IPS DF 6.9 (cell line): Measurements from ENCODE around the gene GAST.

ENCODE experiments used
- DNase-seq: peaks from one replicate; pipeline ENCODE4 v3.0.0-alpha.2; 2013; ENCODE audit warnings: low read depth, low spot score
- H3K27ac ChIP-seq: one replicate; pipeline ENCODE4 v1.5.1; 2013; ENCODE audit warnings: low read length, control low read depth
- H3K27me3 ChIP-seq: 2 replicates; pipeline ENCODE4 v1.6.1; 2013; ENCODE audit warnings: mild to moderate bottlenecking, low read length; ENCODE audit not compliant: control insufficient read depth, insufficient read depth
- H3K36me3 ChIP-seq: 2 replicates; pipeline ENCODE4 v1.6.1; 2013; ENCODE audit warnings: low read length; ENCODE audit not compliant: control insufficient read depth, insufficient read depth
- H3K4me1 ChIP-seq: 2 replicates; pipeline ENCODE4 v1.6.1; 2013; ENCODE audit warnings: low read length; ENCODE audit not compliant: control insufficient read depth, insufficient read depth
- H3K4me3 ChIP-seq: 2 replicates; pipeline ENCODE4 v1.5.1; 2013; ENCODE audit warnings: mild to moderate bottlenecking, low read length
- H3K9me3 ChIP-seq: 2 replicates; pipeline ENCODE4 v1.6.1; 2013; ENCODE audit warnings: low read length, inconsistent platforms; ENCODE audit not compliant: control insufficient read depth, insufficient read depth
- WGBS: extraction: QIAGEN DNeasy Blood & Tissue Kit; methylation state at CpG from one replicate; pipeline ENCODE4 v1.1.7; 2013; ENCODE audit warnings: mixed read lengths, missing lambda C conversion rate; ENCODE audit not compliant: insufficient read length, insufficient coverage; 5-methylcytosine and 5-hydroxymethylcytosine counted together

GAST gene

DNA sequence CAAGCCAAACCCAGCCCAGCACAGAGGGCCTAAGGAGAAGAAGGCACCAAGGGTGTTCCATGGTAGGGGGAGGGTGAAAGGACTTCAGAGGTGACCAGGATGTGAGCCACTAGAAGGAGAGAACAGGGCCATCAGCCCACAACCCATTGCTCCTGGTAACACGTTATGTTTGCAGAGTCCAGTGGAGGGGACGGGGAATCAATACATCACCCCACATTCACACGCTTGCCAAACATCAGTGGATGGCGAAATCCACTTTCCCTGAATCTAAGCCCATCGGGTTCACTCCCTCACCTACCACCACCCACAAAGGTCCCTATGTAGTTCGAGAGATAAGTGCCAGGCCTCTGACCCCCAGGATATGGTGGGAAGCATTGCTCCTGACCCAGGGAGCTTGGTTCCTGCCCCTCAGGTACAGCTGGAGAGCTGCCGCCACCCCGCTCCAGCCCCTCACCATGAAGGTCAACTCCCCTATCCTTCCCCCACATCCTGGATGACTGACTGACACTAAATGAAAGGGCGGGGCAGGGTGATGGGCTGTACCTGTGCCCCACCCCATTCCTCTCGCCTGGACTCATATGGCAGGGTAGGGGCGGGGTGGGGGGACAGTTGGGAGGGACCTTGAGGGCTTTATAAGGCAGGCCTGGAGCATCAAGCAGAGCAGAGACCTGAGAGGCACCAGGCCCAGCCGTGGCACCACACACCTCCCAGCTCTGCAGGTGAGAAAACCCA lies at the start of gene GAST:
GAST (plus strand) TSS at position 663 of the 732 bp plus-strand sequence. CDS start 3,106 bp downstream, outside the sequence.
- Histone ChIP-seq H3K4me1 (no peaks in the 10 kb centered on the region), H3K27me3 (peaks cover 20% of the 10 kb centered on the region; the same call in 1 of the 2 replicates), H3K36me3 (no peaks in the 10 kb centered on the region), H3K4me3 (no peak within 1 kb of the TSS), H3K9me3 (no peaks in the 10 kb centered on the region), H3K27ac (no peak within 1 kb of the TSS)
- no peak for DNase-seq
- WGBS = no CpG with 5 or more reads among the region's 12 CpGs

DNA sequence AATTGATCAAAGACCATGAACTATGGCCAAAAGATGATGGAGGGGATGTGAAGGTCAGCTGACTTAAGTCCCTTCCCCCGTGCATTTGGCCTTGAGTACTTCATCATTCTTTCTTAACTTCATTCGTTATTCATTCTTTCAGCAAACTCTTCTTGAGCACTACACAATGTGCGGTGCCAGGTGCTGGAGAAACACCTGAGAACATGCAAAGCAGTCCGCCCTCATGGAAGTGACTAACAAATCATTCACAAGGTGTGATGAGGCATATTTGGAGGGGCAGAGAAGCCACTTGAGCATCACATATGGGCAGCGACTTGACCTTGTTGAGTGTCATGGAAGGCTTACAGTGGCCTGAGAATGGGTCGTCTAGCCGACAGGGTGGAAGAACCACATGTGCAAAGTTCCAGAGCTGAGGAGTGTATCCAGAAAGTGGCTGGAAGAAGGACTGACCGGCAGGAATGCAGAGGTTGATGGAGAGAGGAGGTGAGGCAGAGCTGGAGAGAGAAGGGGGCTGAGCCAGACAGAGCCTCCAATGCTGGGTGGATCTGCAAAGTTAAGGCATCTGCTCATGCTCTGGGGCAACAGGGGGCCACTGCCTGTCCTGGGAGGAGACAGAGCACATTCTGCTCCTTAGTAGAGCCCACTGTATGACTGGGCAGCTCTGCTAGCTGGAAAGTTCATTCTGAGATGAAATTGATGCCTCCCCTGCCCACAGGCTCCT lies 48.5 kb upstream of the GAST start:
- Histone ChIP-seq H3K4me1 (peaks cover 8% of the 10 kb centered on the region), H3K27me3 (no peaks in the 10 kb centered on the region), H3K36me3 (no peaks in the 10 kb centered on the region), H3K27ac (no peak overlapping the region), H3K4me3 (no peak overlapping the region), H3K9me3 (no peaks in the 10 kb centered on the region)
- WGBS = no CpG with 5 or more reads among the region's 8 CpGs
- no peak for DNase-seq

DNA sequence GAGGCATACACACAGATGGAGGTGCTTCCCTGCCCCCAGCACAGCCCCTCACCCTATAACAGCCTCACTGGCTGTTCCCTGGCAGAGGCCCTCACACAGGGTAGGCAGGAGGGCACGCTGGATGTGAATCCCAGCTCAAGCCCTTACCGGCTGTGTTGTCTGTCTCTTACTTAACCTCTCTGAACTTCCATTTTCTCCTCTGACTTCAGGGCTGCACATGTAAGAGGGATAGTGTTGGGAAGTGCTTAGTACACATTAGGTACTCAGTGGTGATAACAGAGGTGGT lies 48.0 kb upstream of the GAST start:
- no peaks in the 10 kb centered on the region for H3K36me3 ChIP-seq
- H3K27ac ChIP-seq = no peak overlapping the region
- no peak for DNase-seq
- peaks cover 8% of the 10 kb centered on the region for H3K4me1 ChIP-seq
- H3K9me3 ChIP-seq = no peaks in the 10 kb centered on the region
- WGBS = no CpG with 5 or more reads among the region's 2 CpGs
- H3K4me3 ChIP-seq = no peak overlapping the region
- H3K27me3 ChIP-seq = no peaks in the 10 kb centered on the region

- H3K36me3 ChIP-seq = no peaks in the 10 kb centered on the region
- no peaks in the 10 kb centered on the region for H3K27me3 ChIP-seq
- WGBS = no CpG with 5 or more reads among the region's 15 CpGs
- DNase-seq = no peak
- no peaks in the 10 kb centered on the region for H3K9me3 ChIP-seq
- no peak overlapping the region for H3K27ac ChIP-seq
- peaks cover 8% of the 10 kb centered on the region for H3K4me1 ChIP-seq
- no peak overlapping the region for H3K4me3 ChIP-seq
Observed at GRCh38 chr17:41664587-41665565, 47.3 kb upstream of the GAST start.

GRCh38 chr17:41665566-41666236 lies 46.4 kb upstream of the GAST start:
- no peak for DNase-seq
- no peak overlapping the region for H3K27ac ChIP-seq
- H3K27me3 ChIP-seq = no peaks in the 10 kb centered on the region
- peaks cover 8% of the 10 kb centered on the region for H3K4me1 ChIP-seq
- peak overlapping the region; percentile 40; the same call in 1 of the 2 replicates for H3K4me3 ChIP-seq
- WGBS = no CpG with 5 or more reads among the region's 39 CpGs
- no peaks in the 10 kb centered on the region for H3K9me3 ChIP-seq
- no peaks in the 10 kb centered on the region for H3K36me3 ChIP-seq

GRCh38 chr17:41666237-41666641 lies 45.9 kb upstream of the GAST start:
- Histone ChIP-seq H3K4me3 (peak overlapping the region; percentile 40; the same call in 1 of the 2 replicates), H3K4me1 (peaks cover 8% of the 10 kb centered on the region), H3K27me3 (no peaks in the 10 kb centered on the region), H3K36me3 (no peaks in the 10 kb centered on the region), H3K9me3 (no peaks in the 10 kb centered on the region), H3K27ac (no peak overlapping the region)
- DNase-seq = no peak
- WGBS = no CpG with 5 or more reads among the region's 11 CpGs

GRCh38 chr17:41666708-41667279 lies 45.3 kb upstream of the GAST start:
- no CpG with 5 or more reads among the region's 23 CpGs for WGBS
- Histone ChIP-seq H3K27ac (no peak overlapping the region), H3K27me3 (no peaks in the 10 kb centered on the region), H3K4me1 (peaks cover 8% of the 10 kb centered on the region), H3K9me3 (no peaks in the 10 kb centered on the region), H3K4me3 (peak overlapping the region; percentile 40; the same call in 1 of the 2 replicates), H3K36me3 (no peaks in the 10 kb centered on the region)
- DNase-seq = no peak

DNA sequence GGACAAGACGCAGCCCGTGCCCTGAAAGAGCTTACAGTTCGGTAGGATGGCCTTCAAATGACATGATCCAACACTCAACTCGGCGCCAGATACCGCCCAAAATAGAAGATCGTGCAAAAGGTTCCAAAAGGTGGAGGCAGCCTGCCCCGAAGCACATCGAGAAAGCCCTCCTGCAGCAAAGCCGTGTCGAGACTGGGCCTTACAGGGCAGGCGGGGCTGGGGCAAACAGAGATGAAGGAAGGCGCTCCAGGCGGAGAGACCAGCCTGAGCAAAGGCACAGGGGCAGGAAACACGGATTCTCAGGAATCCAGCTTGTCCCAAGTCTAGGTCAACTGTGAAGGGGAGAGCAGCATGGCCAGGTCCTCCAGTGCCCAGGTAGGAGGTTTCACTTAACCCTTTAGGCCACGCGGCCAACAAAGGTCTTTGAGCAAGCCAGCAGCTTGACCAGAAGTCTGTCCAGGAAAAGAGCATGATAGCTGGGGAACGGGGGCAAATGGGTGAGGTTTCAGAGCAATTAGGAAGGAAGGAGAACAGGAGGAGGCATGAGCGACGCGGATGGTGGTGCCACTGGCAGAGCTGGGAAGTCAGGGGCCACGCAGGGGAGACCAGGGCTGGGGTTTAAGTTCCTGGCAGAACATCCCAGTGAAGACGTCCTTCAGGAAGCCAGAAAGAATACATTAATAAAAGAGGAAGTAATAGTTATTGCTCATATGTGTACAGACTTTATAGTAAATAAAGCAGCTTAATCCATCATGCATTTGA lies 44.7 kb upstream of the GAST start:
- Histone ChIP-seq H3K4me3 (no peak overlapping the region), H3K4me1 (peaks cover 8% of the 10 kb centered on the region), H3K27ac (no peak overlapping the region), H3K9me3 (no peaks in the 10 kb centered on the region), H3K27me3 (no peaks in the 10 kb centered on the region), H3K36me3 (no peaks in the 10 kb centered on the region)
- no CpG with 5 or more reads among the region's 23 CpGs for WGBS
- no peak for DNase-seq

DNA sequence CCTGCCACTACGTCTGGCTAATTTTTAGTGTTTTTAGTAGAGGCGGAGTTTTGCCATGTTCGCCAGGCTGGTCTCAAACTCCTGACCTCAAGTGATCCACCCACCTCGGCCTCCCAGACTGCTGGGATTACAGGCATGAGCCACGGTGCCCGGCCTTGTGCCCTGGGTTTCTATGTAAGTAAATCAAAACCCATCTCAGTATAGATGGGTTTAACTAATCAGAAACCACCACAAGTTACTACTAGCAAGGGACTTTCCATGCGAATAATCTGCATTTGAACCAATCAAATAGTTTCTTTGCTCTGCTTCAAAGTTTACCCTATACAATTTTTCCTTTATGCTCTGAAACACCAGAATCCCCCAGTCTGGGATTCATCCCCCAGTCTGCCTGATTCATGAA lies 40.0 kb upstream of the GAST start:
- Histone ChIP-seq H3K27me3 (no peaks in the 10 kb centered on the region), H3K36me3 (no peaks in the 10 kb centered on the region), H3K4me3 (no peak overlapping the region), H3K9me3 (no peaks in the 10 kb centered on the region), H3K4me1 (peaks cover 5% of the 10 kb centered on the region), H3K27ac (no peak overlapping the region)
- no CpG with 5 or more reads among the region's 7 CpGs for WGBS
- DNase-seq = no peak
